Measurements from ENCODE around the gene RSPO4.

Gene RSPO4

DNA sequence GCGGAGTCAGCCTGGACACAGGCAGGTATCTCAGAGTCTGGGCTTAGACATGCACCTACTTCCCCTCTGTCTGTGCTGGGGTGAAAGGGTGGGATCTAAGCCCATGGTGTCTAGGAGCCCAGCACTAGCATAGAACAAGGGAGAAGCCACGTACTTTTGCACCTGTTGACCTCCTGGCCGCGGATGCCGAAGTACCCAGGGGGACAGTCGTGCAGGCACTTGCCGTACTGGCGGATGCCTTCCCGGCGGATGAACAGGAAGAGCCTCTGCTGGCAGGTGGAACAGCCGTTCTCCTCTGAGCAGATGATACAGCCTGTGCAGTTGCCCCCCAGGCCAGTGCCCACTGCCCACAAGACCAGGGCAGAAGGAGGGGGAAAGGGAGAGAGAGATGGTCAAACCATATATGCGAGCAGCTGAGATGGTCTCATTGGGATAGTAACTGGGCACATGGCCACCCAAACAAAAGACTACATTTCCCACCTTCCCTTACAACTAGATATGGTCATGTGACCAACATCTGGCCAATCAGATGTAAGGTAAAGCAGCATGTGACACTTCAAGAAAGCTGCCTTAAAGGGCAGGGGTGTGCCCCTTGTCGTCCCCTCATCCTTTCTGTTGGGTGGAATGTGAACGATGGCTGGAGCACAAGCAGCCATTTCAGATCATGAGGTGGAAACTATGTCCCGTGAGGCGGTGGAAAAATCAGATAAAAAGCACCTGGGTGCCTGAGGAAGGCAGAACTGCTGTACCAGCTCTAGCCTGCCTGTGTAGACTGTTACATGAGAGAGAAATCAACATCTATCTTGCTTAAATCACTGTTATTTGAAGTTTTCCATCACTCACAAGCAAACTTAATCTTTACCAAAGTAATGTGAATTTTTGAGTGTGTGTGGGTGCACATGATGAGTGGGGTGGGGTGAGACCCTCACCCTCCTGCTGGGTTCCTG is 34.0 kb downstream of the RSPO4 start:
- DNase-seq, result no peak

- DNase-seq, result no peak
These were observed 36.2 kb downstream of the RSPO4 start for GRCh38 chr20:965956-966355.

- no peak for DNase-seq
These were observed 38.3 kb downstream of the RSPO4 start for GRCh38 chr20:963795-964194.

GRCh38 chr20:962683-963082 is 39.4 kb downstream of the RSPO4 start:
- no peak for DNase-seq

DNA sequence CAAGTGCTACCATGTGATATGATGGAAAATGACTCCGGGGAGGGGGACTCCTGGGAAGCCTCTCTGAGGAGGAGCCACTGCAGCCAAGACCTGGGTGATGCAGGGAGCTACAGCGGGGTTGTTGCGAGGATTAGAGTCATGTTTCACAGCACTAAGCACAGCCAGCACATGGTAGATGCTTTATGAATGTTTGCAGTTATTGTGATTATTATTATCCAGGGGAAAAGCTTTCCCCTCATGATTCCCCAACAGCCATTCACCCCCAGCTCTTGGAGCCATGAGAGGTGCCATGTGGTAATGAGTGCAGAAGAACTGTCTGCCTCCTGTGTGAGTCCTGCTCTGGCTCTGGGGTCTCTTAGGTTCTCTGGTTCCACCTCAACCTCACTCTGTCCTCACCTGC is 39.9 kb downstream of the RSPO4 start:
- no peak for DNase-seq

DNA sequence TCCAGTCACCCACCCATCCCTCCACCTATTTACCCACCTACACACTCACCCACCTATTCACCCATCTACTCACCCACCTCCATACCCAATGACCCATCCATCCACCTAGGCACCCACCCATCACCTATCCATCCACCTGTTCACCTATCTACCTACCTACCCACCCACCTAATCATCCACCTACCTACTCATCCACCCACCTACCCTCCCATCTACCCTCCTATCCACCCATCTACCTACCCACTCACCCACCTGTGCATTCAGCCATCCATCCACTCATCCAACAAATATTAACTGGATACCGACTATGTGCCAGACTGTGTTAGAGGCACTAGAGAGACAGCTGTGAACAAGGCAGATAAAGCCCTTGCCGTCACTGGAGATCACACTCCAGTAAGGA is 40.3 kb downstream of the RSPO4 start:
- DNase-seq, result no peak

DNA sequence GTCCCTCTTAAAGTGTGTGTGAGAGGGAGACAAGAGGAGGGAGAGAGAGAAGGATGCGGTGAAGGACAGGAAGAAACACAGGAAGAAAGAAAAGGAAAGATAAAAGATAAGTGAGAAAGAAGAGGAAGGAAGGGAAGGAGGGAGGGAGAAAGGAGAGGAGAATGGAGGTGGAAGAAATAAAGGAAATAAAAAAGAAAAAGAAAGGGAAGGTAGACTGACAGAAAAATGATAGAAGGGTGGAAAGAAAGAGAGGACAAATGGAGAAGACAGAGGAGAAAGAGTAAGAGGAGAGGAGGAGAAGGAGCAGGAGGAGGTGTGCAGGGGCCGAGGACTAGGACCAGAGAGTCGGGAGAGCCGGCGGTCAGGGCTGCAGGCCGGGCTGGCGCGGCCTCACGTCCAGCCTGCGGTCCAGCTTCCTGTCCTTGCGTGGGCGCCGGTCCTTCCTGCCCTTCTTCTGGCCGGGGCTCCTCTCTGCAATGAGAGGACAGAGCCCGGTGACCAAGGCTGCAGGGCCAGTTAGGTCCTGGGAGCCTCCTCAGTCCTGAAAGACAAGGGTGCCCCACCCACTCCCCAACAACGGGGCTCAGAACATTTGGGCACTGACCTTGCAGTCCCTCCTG is 42.0 kb downstream of the RSPO4 start:
- DNase-seq, result no peak

- no peak for DNase-seq
These were observed 42.9 kb downstream of the RSPO4 start for GRCh38 chr20:958936-959815.

GRCh38 chr20:957544-957943 is 44.6 kb downstream of the RSPO4 start:
- no peak for DNase-seq

- no peak for DNase-seq
These were observed 45.7 kb downstream of the RSPO4 start for GRCh38 chr20:956330-956951.

DNA sequence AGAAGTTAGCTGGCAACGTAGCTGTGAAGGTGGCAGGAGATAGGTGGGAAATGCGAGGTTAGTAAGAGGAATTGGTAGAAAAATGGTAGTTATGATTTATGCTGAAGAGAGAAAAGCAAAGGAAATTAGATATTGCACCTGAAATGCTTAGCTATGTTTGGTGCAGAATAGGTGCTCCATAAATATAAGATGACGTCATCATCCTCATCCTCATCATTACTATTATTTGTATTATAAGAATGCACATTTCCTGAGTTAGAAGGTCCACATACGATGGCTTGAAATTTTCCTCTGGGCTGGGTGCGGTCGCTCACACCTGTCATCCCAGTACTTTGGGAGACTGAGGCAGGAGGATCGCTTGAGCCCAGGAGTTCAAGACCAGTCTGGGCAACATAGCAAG is 46.5 kb downstream of the RSPO4 start:
- DNase-seq, result no peak

GRCh38 chr20:955111-955510 is 47.0 kb downstream of the RSPO4 start:
- DNase-seq, result no peak

DNA sequence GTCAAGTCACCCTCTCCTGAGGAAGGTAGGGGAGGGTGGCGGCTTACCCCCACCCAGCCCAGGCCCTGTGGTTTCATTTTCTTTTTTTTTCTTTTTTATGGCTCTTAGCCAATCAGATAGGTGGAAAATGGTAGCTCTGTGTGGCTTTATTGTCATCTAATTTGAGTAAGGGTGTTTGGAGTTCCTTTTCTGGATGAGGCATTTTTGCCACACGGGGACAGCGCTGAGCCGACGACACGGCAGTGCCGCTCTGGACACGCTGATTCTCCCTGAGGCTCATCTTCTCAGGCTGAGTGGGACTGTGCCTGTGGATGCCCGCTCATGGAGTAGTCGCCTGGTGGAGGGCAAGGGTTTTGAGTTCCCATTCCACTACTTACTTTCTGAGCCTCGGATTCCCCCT is 48.4 kb downstream of the RSPO4 start:
- no peak for DNase-seq

DNA sequence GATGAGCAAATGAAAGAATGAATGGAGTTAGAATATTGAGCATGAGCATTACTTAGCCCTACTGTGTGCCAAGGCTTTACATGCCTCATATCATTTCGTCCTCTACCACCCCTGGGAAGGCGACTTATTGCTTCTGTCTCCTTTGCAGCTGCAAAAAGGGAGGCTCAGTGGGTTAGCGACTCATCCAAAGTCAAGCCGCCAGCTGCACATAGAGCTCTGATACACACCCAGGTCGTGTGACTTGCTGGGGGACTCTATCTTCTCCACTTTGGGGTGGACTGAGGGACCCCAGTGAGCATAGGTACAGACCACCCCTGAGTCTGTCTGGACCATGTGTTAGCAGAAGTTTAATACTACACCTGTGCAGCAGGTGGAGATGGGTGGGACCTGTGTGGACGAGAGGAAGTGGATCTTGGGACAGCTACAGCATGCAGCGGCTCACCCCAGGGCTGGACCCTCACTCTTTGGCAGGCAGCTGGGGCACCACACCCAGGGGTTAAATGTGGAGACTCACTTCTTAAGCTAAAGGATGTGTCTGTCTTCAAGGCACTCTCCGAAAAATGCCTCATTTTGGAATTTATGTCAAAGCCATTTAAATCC is 49.8 kb downstream of the RSPO4 start:
- no peak for DNase-seq

DNA sequence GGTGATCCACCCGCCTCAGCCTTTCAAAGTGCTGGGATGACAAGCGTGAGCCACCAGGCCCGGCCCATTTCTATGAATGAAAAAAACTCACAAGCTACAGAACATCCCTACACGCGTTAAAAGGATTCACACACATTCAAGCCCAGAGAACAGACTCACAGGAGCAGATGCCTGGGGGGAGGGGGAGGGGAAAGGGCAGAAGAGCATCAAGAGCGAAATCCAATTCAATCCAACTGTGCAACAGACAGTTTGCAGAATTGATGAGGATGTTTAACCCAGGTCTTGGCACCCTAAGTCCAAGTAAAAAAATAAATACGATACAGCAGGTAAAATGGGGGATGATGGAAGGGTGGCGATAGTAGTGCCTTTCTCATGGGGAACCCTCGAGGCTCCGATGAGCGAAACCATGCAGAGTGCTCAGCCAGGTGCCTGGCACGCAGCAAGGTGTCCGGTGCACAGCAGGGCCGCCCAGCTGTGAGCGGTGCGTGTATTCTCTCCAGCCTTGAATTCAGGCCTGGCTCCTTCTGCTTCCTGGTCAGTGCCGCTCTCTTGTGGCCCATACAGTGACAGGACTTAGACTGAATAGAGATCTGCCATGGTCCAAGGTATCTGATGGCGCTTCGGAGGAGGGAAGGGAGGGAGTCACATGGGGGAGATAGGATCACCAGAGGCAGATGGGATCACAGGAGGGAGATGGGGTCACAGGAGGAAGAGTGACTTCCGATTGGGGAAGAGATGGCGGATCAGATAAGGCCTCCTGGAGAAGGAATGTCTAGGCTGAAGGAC is 50.5 kb downstream of the RSPO4 start:
- DNase-seq, result no peak

- DNase-seq, result no peak
These were observed 52.4 kb downstream of the RSPO4 start for GRCh38 chr20:949717-950116.

GRCh38 chr20:946826-947225 is 55.3 kb downstream of the RSPO4 start:
- DNase-seq, result no peak

DNA sequence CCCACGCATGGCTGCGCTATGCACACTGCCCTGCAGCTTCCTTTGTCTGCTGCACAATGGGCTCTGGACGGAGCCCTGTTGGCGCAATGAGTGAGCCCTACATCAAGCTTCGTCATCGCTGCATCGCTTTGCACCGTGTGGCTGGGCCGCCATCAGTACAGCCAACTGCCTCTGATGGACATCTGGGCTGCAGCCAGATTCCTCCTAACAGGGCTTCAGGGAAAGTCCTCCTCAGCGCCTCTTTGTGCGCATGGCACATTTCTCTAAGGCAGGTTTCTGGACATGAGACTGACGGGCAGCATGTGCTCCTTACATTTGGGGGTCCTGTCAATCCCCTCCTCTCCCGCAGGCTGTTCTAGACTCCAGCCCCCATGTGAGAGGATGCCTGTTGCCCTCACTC is 56.3 kb downstream of the RSPO4 start:
- no peak for DNase-seq

GRCh38 chr20:944774-945410 is 57.2 kb downstream of the RSPO4 start:
- DNase-seq, result no peak

- no peak for DNase-seq
These were observed 58.0 kb downstream of the RSPO4 start for GRCh38 chr20:944148-944547.

DNA sequence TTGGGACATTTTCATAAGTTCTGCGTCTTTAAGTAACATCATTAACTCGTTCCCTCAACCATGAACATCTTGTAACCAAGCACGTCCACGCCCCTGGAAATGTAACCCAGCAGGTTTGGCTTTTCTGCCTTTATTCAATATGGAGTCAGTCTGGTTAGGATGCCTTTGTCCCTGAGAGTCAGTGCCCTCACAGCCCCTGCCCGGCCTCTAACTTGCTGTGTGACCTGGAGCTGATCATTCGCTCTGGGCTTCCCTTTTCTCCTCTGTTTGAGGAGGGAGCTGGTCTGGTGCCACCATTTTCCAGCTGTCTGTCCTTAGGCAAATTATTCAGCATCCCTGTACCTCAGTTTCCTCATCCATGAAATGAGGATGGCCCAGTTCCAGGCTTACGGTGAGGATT is 59.5 kb downstream of the RSPO4 start:
- DNase-seq, result no peak

Data from NCI-H2081 treated with DMSO at 0.1 percent for 48 hours (cell line).